Stimulated activated naive CD4-positive, alpha-beta T cell treated with Interleukin-2 at 50 U/mL for 16 hours (primary cell): ENCODE results near the gene SCYL1.
A peak's percentile ranks its signal among the peaks of the same experiment; 100 is the strongest.

Experiments
- DNase-seq: peaks from one replicate; lab custom pipeline; 2025; lab: John Stamatoyannopoulos, UW

Gene SCYL1

DNA sequence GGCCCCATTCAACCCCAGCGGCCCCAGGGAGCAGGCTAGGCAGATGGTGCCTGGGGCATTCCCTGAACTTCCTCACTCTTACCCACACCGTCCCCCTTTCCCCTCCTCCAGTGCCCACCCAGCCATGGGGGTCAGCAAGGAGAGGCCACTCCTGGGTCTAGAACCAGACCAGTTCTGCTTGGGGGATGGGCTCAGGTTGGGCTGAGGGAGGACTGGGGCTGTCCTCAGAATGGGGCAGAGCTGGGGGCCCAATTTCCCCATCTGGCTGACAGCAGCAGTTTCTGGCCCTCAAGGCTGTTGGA is 12.4 kb downstream of the SCYL1 start:
- no peak for DNase-seq

DNA sequence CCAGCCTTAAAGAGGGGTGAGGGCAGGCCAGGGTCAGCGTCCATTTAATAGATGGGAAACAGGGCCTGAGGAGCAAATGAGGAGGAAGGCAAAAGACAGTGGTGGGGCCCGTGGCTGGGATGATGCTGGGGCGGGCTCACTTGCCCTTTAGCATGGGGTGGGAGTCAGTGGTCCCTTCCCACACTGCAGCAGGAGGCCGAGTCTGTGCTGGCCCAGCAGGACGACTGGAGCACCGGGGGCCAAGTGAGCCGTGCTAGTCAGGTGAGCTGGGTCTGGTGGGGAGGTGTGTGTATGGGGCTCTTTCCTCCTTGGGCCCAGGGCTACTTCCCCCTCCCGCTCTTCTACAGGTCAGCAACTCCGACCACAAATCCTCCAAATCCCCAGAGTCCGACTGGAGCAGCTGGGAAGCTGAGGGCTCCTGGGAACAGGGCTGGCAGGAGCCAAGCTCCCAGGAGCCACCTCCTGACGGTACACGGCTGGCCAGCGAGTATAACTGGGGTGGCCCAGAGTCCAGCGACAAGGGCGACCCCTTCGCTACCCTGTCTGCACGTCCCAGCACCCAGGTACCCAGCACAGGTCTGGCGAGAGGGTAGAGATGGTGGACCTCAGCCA is 12.8 kb downstream of the SCYL1 start:
- no peak for DNase-seq

DNA sequence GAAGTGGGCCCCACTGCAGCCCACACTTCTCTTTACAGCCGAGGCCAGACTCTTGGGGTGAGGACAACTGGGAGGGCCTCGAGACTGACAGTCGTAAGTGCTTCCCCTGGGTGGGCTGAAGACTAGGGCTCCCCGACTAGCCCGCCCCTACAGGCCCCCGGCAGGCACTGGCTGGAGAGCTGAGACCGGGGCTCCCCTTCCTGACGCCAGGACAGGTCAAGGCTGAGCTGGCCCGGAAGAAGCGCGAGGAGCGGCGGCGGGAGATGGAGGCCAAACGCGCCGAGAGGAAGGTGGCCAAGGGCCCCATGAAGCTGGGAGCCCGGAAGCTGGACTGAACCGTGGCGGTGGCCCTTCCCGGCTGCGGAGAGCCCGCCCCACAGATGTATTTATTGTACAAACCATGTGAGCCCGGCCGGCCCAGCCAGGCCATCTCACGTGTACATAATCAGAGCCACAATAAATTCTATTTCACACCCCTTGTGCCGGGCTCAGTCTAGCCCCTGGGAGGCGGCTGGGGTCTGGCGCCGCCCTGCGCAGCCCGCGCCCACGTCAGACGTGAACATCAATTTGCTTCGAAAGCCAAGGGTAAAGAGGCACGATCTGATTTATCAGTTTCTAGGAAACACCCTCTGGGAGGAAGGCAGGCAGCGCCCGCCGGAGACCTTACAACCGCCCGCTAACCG is 13.5 kb downstream of the SCYL1 start:
- no peak for DNase-seq

DNA sequence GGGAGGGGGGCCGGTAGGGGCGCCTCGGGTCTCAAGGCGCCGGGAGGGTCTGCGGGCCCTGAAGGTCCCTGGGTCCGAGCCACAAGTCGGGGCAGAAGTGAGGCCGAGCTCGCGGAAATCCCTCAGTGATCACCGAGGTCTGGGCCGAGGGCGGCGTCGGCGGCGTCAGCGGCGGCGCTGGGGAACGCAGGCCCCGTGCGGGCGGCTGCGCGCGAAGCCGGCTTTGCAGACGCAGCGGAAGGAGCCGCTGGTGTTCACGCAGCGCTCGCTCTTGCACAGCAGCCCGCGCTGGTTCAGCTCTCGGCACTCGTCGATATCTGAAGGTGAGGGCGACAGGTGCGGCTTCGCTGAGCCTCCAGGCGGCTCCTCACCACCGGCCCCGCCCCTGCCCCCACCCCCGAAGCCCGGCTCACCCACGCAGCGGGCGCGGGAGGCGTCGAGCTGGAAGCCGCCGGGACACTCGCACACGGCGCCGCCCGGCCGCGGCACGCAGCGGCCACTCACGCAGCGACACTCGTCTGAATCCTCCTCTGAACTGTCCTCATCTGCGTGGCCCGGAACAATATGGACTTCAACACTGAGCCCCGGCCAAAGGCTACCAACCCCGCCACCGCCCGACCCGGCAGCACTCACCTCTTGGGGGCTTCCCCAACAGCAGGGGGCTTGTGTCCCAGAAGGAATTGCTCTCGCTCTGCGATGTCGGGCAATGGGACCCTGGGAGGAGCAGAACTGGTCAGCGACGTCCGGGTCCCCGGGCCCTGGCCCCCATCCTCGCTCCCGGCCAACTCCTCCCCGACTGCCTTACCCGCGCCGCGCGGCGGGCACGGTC is 14.2 kb downstream of the SCYL1 start:
- no peak for DNase-seq

- DNase-seq, result peak; percentile 45
Observed at GRCh38 chr11:65539744-65540289, 14.9 kb downstream of the SCYL1 start.

DNA sequence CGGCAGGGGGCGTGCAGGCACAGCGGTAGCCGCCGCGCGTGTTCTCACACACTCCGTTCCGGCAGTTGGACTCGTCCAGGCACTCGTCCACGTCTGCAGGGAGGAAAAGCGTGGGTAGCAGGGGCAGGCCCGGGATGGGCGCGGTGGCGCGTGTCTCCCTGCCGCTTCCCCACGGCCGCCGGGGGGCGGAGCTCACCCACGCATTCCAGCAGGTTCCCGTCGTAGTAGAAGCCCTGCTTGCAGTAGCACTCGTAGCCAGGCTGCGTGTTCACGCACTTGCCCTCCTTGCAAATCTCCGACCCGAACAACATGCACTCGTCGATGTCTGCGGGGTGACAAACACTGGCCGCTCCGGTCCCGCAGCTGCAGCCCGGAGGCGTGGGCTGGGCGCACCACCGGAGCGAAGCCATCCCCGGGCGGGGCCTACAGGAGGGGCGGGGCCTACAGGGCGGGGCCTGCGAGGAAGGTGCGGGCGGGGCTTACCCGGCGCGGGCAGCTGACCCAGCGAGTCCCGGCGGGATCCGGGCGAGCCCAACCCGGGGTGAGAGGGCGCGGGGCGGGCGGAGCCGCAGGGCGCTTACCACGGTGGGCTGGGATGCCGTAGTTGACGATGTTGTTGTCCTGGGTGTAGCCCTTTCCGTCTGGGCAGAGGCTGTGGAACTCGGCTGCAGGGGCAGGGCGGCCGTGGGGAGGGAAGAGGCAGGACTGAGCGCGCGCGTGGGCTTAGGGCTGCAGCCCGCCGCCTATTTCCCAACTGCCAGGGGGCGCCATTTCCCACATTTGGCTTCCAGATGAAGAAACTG is 15.6 kb downstream of the SCYL1 start:
- DNase-seq, result peak; percentile 84

GRCh38 chr11:65541093-65541982 is 16.5 kb downstream of the SCYL1 start:
- DNase-seq, result no peak

GRCh38 chr11:65542738-65543390 is 18.0 kb downstream of the SCYL1 start:
- no peak for DNase-seq

- DNase-seq, result no peak
Observed at GRCh38 chr11:65545853-65546216, 21.0 kb downstream of the SCYL1 start.

DNA sequence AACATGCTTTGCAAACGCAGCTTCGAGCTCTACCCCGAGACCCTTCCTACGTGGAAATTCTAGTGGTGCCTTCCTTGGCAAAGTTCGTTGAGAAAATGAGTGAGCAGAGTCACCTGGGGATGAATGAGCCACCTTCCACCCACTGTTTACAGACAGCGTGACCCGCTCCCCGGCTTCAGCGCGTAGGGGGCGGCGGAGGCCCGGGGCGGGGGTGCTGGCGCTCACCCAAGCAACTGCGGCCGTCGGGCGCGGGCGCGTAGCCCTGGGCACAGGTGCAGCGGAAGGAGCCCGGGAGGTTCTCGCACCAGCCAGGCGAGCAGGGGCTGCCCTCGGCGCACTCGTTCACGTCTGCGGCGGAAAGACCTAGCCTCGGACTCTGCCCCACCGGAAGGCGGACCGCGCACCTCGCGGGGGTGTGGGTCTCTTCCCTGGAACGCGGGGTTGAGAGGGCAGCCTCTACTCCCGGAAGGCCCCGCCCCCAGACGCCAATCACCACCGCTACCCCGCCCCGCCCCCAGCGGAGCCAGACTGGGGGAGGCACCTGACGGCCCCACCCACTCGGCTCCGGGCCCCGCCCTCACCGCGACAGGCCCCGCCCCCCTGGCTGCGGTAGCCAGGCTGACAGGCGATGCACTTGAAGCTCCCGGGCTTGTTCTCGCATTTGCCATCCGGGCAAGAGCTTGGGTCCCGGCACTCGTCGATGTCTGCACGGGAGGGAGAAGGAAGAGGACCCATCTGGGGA is 21.5 kb downstream of the SCYL1 start:
- DNase-seq, result peak; percentile 95

- no peak for DNase-seq
Observed at GRCh38 chr11:65547446-65548125, 22.7 kb downstream of the SCYL1 start.

DNA sequence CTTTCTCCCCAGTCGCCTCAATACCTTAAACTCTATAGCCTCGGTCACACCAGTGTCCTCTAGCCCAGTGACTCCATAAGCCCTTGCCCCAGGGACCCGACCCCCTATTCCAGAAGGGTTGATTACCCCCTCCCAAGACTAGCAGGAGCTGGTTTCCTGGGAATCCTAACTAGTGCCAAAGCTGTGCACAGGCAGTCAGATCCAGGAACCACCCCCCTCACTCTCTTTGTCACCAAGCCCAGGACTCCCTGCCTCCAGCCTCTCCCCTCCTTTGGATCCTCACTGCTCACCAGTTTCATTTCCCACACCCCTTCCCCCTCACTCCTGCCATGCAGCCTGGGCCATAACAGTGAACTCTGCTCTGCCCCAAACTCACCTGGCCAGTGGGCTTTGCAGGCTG is 23.5 kb downstream of the SCYL1 start:
- no peak for DNase-seq

- no peak for DNase-seq
Observed at GRCh38 chr11:65549096-65549495, 24.2 kb downstream of the SCYL1 start.

- DNase-seq, result peak; percentile 30
Observed at GRCh38 chr11:65551572-65552387, 26.9 kb downstream of the SCYL1 start.

GRCh38 chr11:65552388-65552951 is 27.6 kb downstream of the SCYL1 start:
- no peak for DNase-seq

GRCh38 chr11:65553301-65554001 is 28.6 kb downstream of the SCYL1 start:
- DNase-seq, result peak; percentile 36

GRCh38 chr11:65554057-65554818 is 29.4 kb downstream of the SCYL1 start:
- no peak for DNase-seq
